B cell (primary cell): Measurements from ENCODE around the gene PKNOX2. TPM values are rescaled to one million over a fixed set of nuclear protein-coding genes. Genes with fewer than 3 reads are reported as not detected.

ENCODE experiments used
- ATAC-seq: fragments of 200-7000 bp; cut with Tn5 transposase; one replicate; pipeline ENCODE4 v1.10.0; 2021; ENCODE audit warnings: low read depth, mild to moderate bottlenecking, moderate number of reproducible peaks, moderate library complexity
- CTCF ChIA-PET: fragments of 350-600 bp; sonication (Branson Sonifier 250); formaldehyde crosslinking; loops from one replicate; lab custom pipeline; 2021; ENCODE audit warnings: antibody characterized with exemption, inconsistent platforms; lab: Charles Lee
- POLR2A ChIA-PET: fragments of 350-600 bp; sonication (Branson Sonifier 250); formaldehyde crosslinking; loops from one replicate; lab custom pipeline; 2021; ENCODE audit warnings: antibody characterized with exemption; lab: Charles Lee
- DNase-seq: peaks from one replicate; pipeline ENCODE4 v3.0.0; 2013
- H2AFZ ChIP-seq: 2 replicates; pipeline ENCODE4 v1.6.1; 2012; ENCODE audit warnings: mild to moderate bottlenecking, low read depth, low read length; ENCODE audit not compliant: insufficient read depth, poor library complexity, severe bottlenecking
- H3K27ac ChIP-seq, 2 donors: 1 replicate in 1 of 2; 2 replicates in 1 of 2; pipeline ENCODE4 v1.5.1; 2012 to 2013; ENCODE audit warnings: low read length in 2 of 2, mild to moderate bottlenecking in 2 of 2, moderate library complexity in 1 of 2
- H3K27me3 ChIP-seq, 4 experiments: fragments of 200-600 bp in 1 of 4; sonication (generic) in 1 of 4; replicated peaks in 1 of 4; 1 replicate in 2 of 4; 2 replicates in 2 of 4; pipeline versions ENCODE4 v1.6.1 to v1.7.0; 2013 to 2016; ENCODE audit warnings: low read length in 3 of 4, mild to moderate bottlenecking in 2 of 4, mixed read lengths in 1 of 4, moderate library complexity in 1 of 4; ENCODE audit not compliant: insufficient read depth in 4 of 4, control insufficient read depth in 3 of 4; ENCODE audit errors: control extremely low read depth in 1 of 4
- H3K36me3 ChIP-seq, 2 experiments: replicated peaks in 1 of 2; 1 replicate in 1 of 2; 2 replicates in 1 of 2; pipeline versions ENCODE4 v1.6.1 to v1.7.1; 2013; ENCODE audit warnings: low read length in 1 of 2; ENCODE audit not compliant: insufficient read depth in 2 of 2, control insufficient read depth in 1 of 2; ENCODE audit errors: control extremely low read depth in 1 of 2, extremely low read depth in 1 of 2
- H3K4me1 ChIP-seq, 2 donors: fragments of 200-600 bp in 1 of 2; sonication (generic) in 1 of 2; 1 replicate in 1 of 2; 2 replicates in 1 of 2; pipeline versions ENCODE4 v1.5.1 to v1.6.1; 2013 to 2017; ENCODE audit warnings: low read length in 2 of 2; ENCODE audit not compliant: control insufficient read depth in 2 of 2, insufficient read depth in 2 of 2
- H3K4me2 ChIP-seq: replicated peaks from 2 replicates; pipeline ENCODE3; 2012; ENCODE audit warnings: mild to moderate bottlenecking, low read depth, low read length; ENCODE audit not compliant: poor library complexity, severe bottlenecking
- H3K4me3 ChIP-seq, 5 experiments: fragments of 200-600 bp in 1 of 5; sonication (generic) in 1 of 5; 1 replicate in 3 of 5; 2 replicates in 2 of 5; pipeline versions ENCODE4 v1.5.1 to v1.7.0; 2011 to 2016; ENCODE audit warnings: low read length in 4 of 5, mild to moderate bottlenecking in 4 of 5, low read depth in 2 of 5, control low read depth in 1 of 5, moderate library complexity in 1 of 5; ENCODE audit not compliant: insufficient read depth in 1 of 5; ENCODE audit errors: control extremely low read depth in 1 of 5, extremely low read depth in 1 of 5
- H3K79me2 ChIP-seq: fragments of 200-600 bp; sonication (generic); one replicate; pipeline ENCODE4 v1.6.0; 2016; ENCODE audit warnings: low read length; ENCODE audit not compliant: control insufficient read depth, insufficient read depth
- H3K9ac ChIP-seq: fragments of 200-600 bp; sonication (generic); 2 replicates; pipeline ENCODE4 v1.6.1; 2017; ENCODE audit warnings: mild to moderate bottlenecking, low read length, moderate library complexity
- H3K9me3 ChIP-seq, 3 donors: one replicate each; pipeline versions ENCODE4 v1.6.1 to v1.7.1; 2013; ENCODE audit warnings: low read length in 2 of 3; ENCODE audit not compliant: control insufficient read depth in 2 of 3, insufficient read depth in 1 of 3; ENCODE audit errors: control extremely low read depth in 1 of 3
- H4K20me1 ChIP-seq: 2 replicates; pipeline ENCODE4 v1.6.0; 2012; ENCODE audit warnings: mild to moderate bottlenecking, low read length; ENCODE audit not compliant: insufficient read depth, control insufficient read depth, poor library complexity, severe bottlenecking
- H3K27ac Mint-ChIP-seq: one replicate; pipeline ENCODE4 v1.8.0; 2021; ENCODE audit warnings: mixed read lengths
- H3K27me3 Mint-ChIP-seq: one replicate; pipeline ENCODE4 v1.8.0; 2021; ENCODE audit warnings: mixed read lengths
- H3K4me1 Mint-ChIP-seq: one replicate; pipeline ENCODE4 v1.8.0; 2021; ENCODE audit warnings: mixed read lengths
- H3K4me3 Mint-ChIP-seq: one replicate; pipeline ENCODE4 v1.8.0; 2021; ENCODE audit warnings: mixed read lengths
- H3K9me3 Mint-ChIP-seq: one replicate; pipeline ENCODE4 v1.8.0; 2022; ENCODE audit warnings: mixed read lengths; ENCODE audit not compliant: insufficient read depth
- EZH2 ChIP-seq: IDR thresholded peaks from 2 replicates; pipeline ENCODE4 v1.6.1; 2012; ENCODE audit warnings: borderline replicate concordance, low read depth, mild to moderate bottlenecking, moderate library complexity, low read length; ENCODE audit not compliant: insufficient read depth, poor library complexity, severe bottlenecking
- WGBS: methylation state at CpG from one replicate; pipeline ENCODE4 v1.1.5; 2013; ENCODE audit warnings: missing lambda C conversion rate; ENCODE audit not compliant: insufficient coverage; 5-methylcytosine and 5-hydroxymethylcytosine counted together
- intact Hi-C: fragments of 100-400 bp; cut with micrococcal nuclease; formaldehyde crosslinking; loops from one replicate; pipeline ENCODE4 v1.10.0; 2022
- polyA plus RNA-seq: library from polyadenylated mRNA; depleted of rRNA; stranded (reverse); fragments of >200 nt; gene quantifications from 2 replicates; pipeline ENCODE4 v1.2.3, GENCODE V29; 2012
- total RNA-seq, 2 donors: library from RNA; stranded (reverse); fragments of 120-200 nt in 1 of 2; gene quantifications; 1 replicate in 1 of 2; 2 replicates in 1 of 2; pipeline versions ENCODE4 v1.2.3 to v1.2.4, GENCODE V29; 2013 to 2022
- TF ChIP-seq, protein P1 (sequence below): fragments of 200-600 bp; IDR thresholded peaks from one replicate; pipeline ENCODE4 v1.8.0; 2022; ENCODE audit warnings: antibody characterized with exemption, mild to moderate bottlenecking

The PKNOX2 gene
- total and polyA plus RNA-seq, 2 donors (not counting 1 experiment from before 2014, with no cell fraction given) = not detected

DNA sequence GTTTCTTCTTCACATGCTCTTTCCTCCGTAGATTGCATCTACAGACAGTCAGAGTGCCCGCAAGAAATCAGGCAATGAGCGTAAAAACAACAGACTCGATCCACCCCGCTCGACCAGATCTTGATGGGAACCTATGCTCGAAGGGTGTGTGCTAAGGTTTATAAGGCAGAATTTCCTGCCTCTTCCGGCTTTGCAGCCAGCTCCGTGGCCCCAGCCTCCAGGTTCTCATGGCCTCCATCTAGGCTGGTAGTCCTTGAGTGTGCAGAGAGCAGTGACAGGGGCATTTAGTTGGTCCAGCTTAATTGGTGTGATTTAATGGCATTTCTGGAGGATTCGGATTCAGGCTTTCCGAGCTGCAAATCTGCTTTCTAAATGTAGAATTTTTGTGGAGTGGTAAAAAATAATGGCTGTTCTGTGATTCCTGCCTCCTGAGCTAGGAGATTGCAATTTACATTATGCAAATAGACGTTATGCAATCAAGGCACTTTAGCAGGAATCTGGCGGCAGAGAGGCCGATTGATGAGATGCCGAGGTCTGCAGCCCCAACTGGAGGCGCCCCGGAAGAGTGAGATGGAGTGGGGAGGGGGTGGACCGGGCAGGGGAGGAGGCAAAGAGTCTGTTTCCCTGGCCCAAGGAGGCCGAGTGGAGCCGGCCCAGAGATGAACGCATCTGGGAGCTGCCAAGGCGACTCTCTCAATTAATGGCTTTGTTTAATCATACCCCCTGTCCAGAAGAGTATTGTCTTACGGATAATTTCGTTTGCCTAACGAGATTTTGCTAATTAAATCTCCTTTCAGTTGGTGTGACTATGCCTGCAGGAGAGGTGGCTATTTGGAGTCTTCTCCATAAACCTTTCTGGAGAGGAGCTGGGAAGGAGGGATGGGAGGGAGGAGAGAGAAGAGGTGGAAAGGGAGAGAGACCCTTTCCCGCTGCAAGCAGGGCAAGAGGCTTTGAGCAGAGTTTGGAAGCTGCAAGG is 75.3 kb downstream of the PKNOX2 start:
- ChIA-PET POLR2A (no interaction called here), CTCF (no interaction called here)
- DNase-seq (no peak), ATAC-seq (no peak)
- Mint-ChIP-seq H3K27ac (no peak overlapping the region), H3K9me3 (peaks cover 3% of the 10 kb centered on the region), H3K4me3 (no peak overlapping the region), H3K27me3 (peaks cover 25% of the 10 kb centered on the region), H3K4me1 (no peaks in the 10 kb centered on the region)
- Histone ChIP-seq H3K4me2 (no peak overlapping the region), H3K27ac (no peak overlapping the region), H3K9ac (no peak overlapping the region), H2AFZ (no peak overlapping the region), H3K4me1 (no peaks in the 10 kb centered on the region), H3K79me2 (no peaks in the 10 kb centered on the region), H4K20me1 (no peaks in the 10 kb centered on the region), H3K4me3 (no peak overlapping the region), H3K27me3 (no peaks in the 10 kb centered on the region), H3K9me3 (peaks cover 0 to 4% (median 0%) of the 10 kb centered on the region in 3 donors), H3K36me3 (no peaks in the 10 kb centered on the region)
- intact Hi-C loops = no loop called here
- 66% methylated on average over 22 of the region's 26 CpGs for WGBS
- TF ChIP-seq EZH2 = no peak
- TF ChIP-seq, protein P1, sequence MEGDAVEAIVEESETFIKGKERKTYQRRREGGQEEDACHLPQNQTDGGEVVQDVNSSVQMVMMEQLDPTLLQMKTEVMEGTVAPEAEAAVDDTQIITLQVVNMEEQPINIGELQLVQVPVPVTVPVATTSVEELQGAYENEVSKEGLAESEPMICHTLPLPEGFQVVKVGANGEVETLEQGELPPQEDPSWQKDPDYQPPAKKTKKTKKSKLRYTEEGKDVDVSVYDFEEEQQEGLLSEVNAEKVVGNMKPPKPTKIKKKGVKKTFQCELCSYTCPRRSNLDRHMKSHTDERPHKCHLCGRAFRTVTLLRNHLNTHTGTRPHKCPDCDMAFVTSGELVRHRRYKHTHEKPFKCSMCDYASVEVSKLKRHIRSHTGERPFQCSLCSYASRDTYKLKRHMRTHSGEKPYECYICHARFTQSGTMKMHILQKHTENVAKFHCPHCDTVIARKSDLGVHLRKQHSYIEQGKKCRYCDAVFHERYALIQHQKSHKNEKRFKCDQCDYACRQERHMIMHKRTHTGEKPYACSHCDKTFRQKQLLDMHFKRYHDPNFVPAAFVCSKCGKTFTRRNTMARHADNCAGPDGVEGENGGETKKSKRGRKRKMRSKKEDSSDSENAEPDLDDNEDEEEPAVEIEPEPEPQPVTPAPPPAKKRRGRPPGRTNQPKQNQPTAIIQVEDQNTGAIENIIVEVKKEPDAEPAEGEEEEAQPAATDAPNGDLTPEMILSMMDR = no peak

DNA sequence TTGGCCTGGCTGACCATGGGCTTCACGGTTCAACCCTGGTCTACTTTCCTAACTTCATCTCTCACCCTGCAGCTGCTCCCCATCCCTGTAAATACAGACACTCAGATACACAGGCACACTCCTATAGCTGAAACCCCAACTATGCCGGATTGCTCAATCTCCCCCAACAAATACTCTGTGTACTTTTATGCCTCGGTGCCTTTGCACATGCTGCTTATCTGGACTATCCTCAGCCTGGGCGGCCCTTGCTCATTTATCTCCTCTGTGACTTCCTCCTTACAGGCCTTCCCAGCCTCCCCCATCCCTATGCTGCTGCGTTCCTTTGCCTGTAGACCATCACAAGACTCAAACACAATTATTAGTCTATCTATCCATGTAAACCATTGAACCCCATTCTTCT is 76.6 kb downstream of the PKNOX2 start:
- Histone ChIP-seq H3K79me2 (no peaks in the 10 kb centered on the region), H3K4me1 (no peaks in the 10 kb centered on the region), H2AFZ (no peak overlapping the region), H3K9me3 (peaks cover 0 to 4% (median 0%) of the 10 kb centered on the region in 3 donors), H4K20me1 (no peaks in the 10 kb centered on the region), H3K9ac (no peak overlapping the region), H3K27ac (no peak overlapping the region), H3K27me3 (no peaks in the 10 kb centered on the region), H3K4me3 (no peak overlapping the region), H3K36me3 (no peaks in the 10 kb centered on the region), H3K4me2 (no peak overlapping the region)
- Mint-ChIP-seq H3K4me3 (no peak overlapping the region), H3K27ac (no peak overlapping the region), H3K4me1 (no peaks in the 10 kb centered on the region), H3K9me3 (peaks cover 3% of the 10 kb centered on the region), H3K27me3 (peaks cover 23% of the 10 kb centered on the region)
- no peak for DNase-seq
- TF ChIP-seq, protein P1 = no peak
- no peak for TF ChIP-seq EZH2
- WGBS = 94% methylated on average over 5 of the region's 5 CpGs
- ChIA-PET CTCF (no interaction called here), POLR2A (no interaction called here)
- no peak for ATAC-seq
- intact Hi-C loops = no loop called here
